Measurements from ENCODE around the gene SPRYD3.

GRCh38 chr12:53048780-53049401, 30.3 kb downstream of the SPRYD3 start:
- peak; percentile 30 for TF ChIP-seq CTCF (conservative IDR thresholded peaks at IDR 0.05)
- peak; percentile 76 for TF ChIP-seq ZFX (IDR thresholded peaks at IDR 0.05)

Measured in C4-2B (cell line).